AG09319 (cell line): ENCODE measurements around the gene PFDN4.

ENCODE experiments used
- DNase-seq: peaks from one replicate; pipeline ENCODE4 v3.0.0-alpha.2; 2010; ENCODE audit warnings: low read depth; ENCODE audit errors: extremely low read depth
- CTCF ChIP-seq: IDR thresholded peaks from 2 replicates; pipeline ENCODE4 v1.5.1; 2011; ENCODE audit warnings: low read depth, mild to moderate bottlenecking, inconsistent platforms, low read length, moderate library complexity

PFDN4 gene

GRCh38 chr20:54174457-54175175 is 33.3 kb upstream of the PFDN4 start:
- no peak for TF ChIP-seq CTCF
- no peak for DNase-seq

- DNase-seq, result no peak
- no peak for TF ChIP-seq CTCF
Measured at GRCh38 chr20:54176610-54177009, 31.3 kb upstream of the PFDN4 start.

- no peak for DNase-seq
- no peak for TF ChIP-seq CTCF
Measured at GRCh38 chr20:54177378-54177777, 30.5 kb upstream of the PFDN4 start.

- TF ChIP-seq CTCF, result no peak
- DNase-seq, result no peak
Measured at GRCh38 chr20:54178256-54178655, 29.6 kb upstream of the PFDN4 start.

GRCh38 chr20:54179946-54180345 is 27.9 kb upstream of the PFDN4 start:
- DNase-seq, result no peak
- TF ChIP-seq CTCF, result no peak

- no peak for TF ChIP-seq CTCF
- DNase-seq, result no peak
Measured at GRCh38 chr20:54180931-54181330, 27.0 kb upstream of the PFDN4 start.

GRCh38 chr20:54184071-54184470 is 23.8 kb upstream of the PFDN4 start:
- TF ChIP-seq CTCF, result no peak
- no peak for DNase-seq
